ENCODE measurements around the gene OPCML.

OPCML gene

DNA sequence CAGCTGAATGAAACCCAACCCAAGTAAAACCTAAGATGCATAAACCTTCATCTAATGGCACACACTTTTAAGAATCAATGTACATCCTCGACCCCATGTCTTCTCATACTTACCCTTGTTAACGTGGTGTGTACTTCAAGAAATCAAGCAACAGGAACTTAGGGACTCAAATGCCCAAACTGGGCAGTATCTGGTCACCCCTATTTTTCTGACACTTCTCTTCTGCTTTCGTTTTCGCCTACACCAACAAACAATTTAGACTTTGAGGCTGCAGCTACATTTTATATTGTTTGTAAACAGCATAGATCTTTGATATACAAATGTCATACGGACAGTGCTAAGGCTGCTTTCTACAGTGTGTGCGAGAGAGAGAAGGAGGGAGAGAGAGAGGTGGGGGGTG lies 1117.8 kb downstream of the OPCML start:
- Histone ChIP-seq H3K27ac (no peak overlapping the region), H3K79me2 (ENCODE audit: insufficient read depth, low read depth) (no peaks in the 10 kb centered on the region), H2AFZ (ENCODE audit: low read depth) (no peak overlapping the region), H3K4me3 (IDR thresholded peaks at IDR 0.05; ENCODE audit: insufficient read depth, low read depth, low read length) (no peak overlapping the region), H3K27me3 (ENCODE audit: insufficient read depth, low read depth) (no peaks in the 10 kb centered on the region), H3K36me3 (ENCODE audit: insufficient read depth) (no peaks in the 10 kb centered on the region), H3K4me2 (no peak overlapping the region), H3K9ac (no peak overlapping the region), H3K4me1 (ENCODE audit: low read depth, poor library complexity, severe bottlenecking) (peaks cover 11% of the 10 kb centered on the region), H4K20me1 (ENCODE audit: insufficient read depth) (no peaks in the 10 kb centered on the region)
- TF ChIP-seq CTCF (conservative IDR thresholded peaks at IDR 0.05; ENCODE audit: low read depth, low read length) = no peak

- Histone ChIP-seq H3K9ac (no peak overlapping the region), H4K20me1 (ENCODE audit: insufficient read depth) (no peaks in the 10 kb centered on the region), H3K4me2 (no peak overlapping the region), H3K79me2 (ENCODE audit: insufficient read depth, low read depth) (no peaks in the 10 kb centered on the region), H3K27ac (no peak overlapping the region), H3K27me3 (ENCODE audit: insufficient read depth, low read depth) (no peaks in the 10 kb centered on the region), H3K4me3 (IDR thresholded peaks at IDR 0.05; ENCODE audit: insufficient read depth, low read depth, low read length) (no peak overlapping the region), H2AFZ (ENCODE audit: low read depth) (no peak overlapping the region), H3K4me1 (ENCODE audit: low read depth, poor library complexity, severe bottlenecking) (peaks cover 35% of the 10 kb centered on the region), H3K36me3 (ENCODE audit: insufficient read depth) (no peaks in the 10 kb centered on the region)
- TF ChIP-seq CTCF (conservative IDR thresholded peaks at IDR 0.05; ENCODE audit: low read depth, low read length) = no peak
Observed at GRCh38 chr11:132410383-132410782, 1121.9 kb downstream of the OPCML start.

- no peak overlapping the region for H3K9ac ChIP-seq
- H3K4me2 ChIP-seq = peak overlapping the region; percentile 50
- TF ChIP-seq CTCF (conservative IDR thresholded peaks at IDR 0.05; ENCODE audit: low read depth, low read length) = no peak
- H3K4me3 ChIP-seq (IDR thresholded peaks at IDR 0.05; ENCODE audit: insufficient read depth, low read depth, low read length) = no peak overlapping the region
- H3K27me3 ChIP-seq (ENCODE audit: insufficient read depth, low read depth) = no peaks in the 10 kb centered on the region
- H3K36me3 ChIP-seq (ENCODE audit: insufficient read depth) = no peaks in the 10 kb centered on the region
- H4K20me1 ChIP-seq (ENCODE audit: insufficient read depth) = no peaks in the 10 kb centered on the region
- H2AFZ ChIP-seq (ENCODE audit: low read depth) = no peak overlapping the region
- H3K27ac ChIP-seq = peak overlapping the region; percentile 57; the same call in 1 of the 2 replicates
- H3K79me2 ChIP-seq (ENCODE audit: insufficient read depth, low read depth) = no peaks in the 10 kb centered on the region
- peaks cover 35% of the 10 kb centered on the region for H3K4me1 ChIP-seq (ENCODE audit: low read depth, poor library complexity, severe bottlenecking)
Observed at GRCh38 chr11:132409573-132410355, 1122.5 kb downstream of the OPCML start.

DNA sequence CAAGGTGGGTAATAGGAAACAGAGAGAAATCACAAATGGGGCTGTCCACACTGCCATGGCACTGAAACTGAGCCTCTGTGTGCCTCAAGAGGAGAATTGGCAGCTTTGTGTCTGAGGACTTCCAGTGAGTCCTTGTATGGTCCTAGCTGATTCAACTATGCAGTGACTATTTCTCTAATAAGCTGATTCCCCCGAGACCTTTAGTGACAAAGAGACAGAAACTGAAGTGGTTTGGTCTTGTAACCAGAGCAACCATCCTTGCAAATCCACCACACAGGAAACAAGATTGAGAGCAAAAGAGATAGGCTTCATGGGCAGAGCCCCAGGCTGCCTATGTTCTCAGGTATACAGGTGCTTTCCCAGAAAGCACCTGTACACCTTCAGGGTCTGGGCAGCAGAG lies 1123.4 kb downstream of the OPCML start:
- peak overlapping the region; percentile 50 for H3K4me2 ChIP-seq
- no peak overlapping the region for H3K9ac ChIP-seq
- H2AFZ ChIP-seq (ENCODE audit: low read depth) = peak overlapping the region; percentile 19; the same call in 1 of the 2 replicates
- H3K79me2 ChIP-seq (ENCODE audit: insufficient read depth, low read depth) = no peaks in the 10 kb centered on the region
- no peak overlapping the region for H3K4me3 ChIP-seq (IDR thresholded peaks at IDR 0.05; ENCODE audit: insufficient read depth, low read depth, low read length)
- H3K36me3 ChIP-seq (ENCODE audit: insufficient read depth) = no peaks in the 10 kb centered on the region
- TF ChIP-seq CTCF (conservative IDR thresholded peaks at IDR 0.05; ENCODE audit: low read depth, low read length) = no peak
- peaks cover 35% of the 10 kb centered on the region for H3K4me1 ChIP-seq (ENCODE audit: low read depth, poor library complexity, severe bottlenecking)
- H3K27me3 ChIP-seq (ENCODE audit: insufficient read depth, low read depth) = no peaks in the 10 kb centered on the region
- H4K20me1 ChIP-seq (ENCODE audit: insufficient read depth) = no peaks in the 10 kb centered on the region
- peak overlapping the region; percentile 57 for H3K27ac ChIP-seq

Measured in KMS-11 (cell line).